Immature natural killer cell (primary cell): Measurements from ENCODE around the gene FOXJ3. TPM values are rescaled to one million over a fixed set of nuclear protein-coding genes. Genes with fewer than 3 reads are reported as not detected.
"Not testable (repeated sequence)": the region's sequence is repeated elsewhere in the genome, so short reads cannot be mapped to it uniquely, and the experiment has no call there.

Source experiments
- DNase-seq, 3 donors: peaks; one replicate each; pipeline ENCODE4 v3.0.0; 2022; ENCODE audit warnings: mixed read lengths in 1 of 3
- H3K27ac Mint-ChIP-seq, 6 donors: one replicate each; pipeline ENCODE4 v1.8.0; 2020; ENCODE audit warnings: mixed read lengths in 6 of 6, mild to moderate bottlenecking in 5 of 6, inconsistent platforms in 4 of 6, moderate library complexity in 3 of 6
- H3K27me3 Mint-ChIP-seq, 3 donors: one replicate each; pipeline ENCODE4 v1.8.0; 2020 to 2021; ENCODE audit warnings: low read depth in 3 of 3, mild to moderate bottlenecking in 3 of 3, mixed read lengths in 3 of 3, moderate library complexity in 3 of 3, inconsistent platforms in 1 of 3
- H3K36me3 Mint-ChIP-seq, 3 donors: one replicate each; pipeline ENCODE4 v1.8.0; 2020; ENCODE audit warnings: mixed read lengths in 3 of 3, inconsistent platforms in 2 of 3, mild to moderate bottlenecking in 2 of 3
- H3K4me1 Mint-ChIP-seq, 2 donors: one replicate each; pipeline ENCODE4 v1.8.0; 2020; ENCODE audit warnings: inconsistent platforms in 2 of 2, mild to moderate bottlenecking in 2 of 2, mixed read lengths in 2 of 2, moderate library complexity in 1 of 2
- H3K4me3 Mint-ChIP-seq, 5 donors: one replicate each; pipeline ENCODE4 v1.8.0; 2020; ENCODE audit warnings: mild to moderate bottlenecking in 5 of 5, mixed read lengths in 5 of 5, inconsistent platforms in 3 of 5, moderate library complexity in 3 of 5
- H3K9me3 Mint-ChIP-seq, 6 donors: one replicate each; pipeline ENCODE4 v1.8.0; 2020; ENCODE audit warnings: mild to moderate bottlenecking in 6 of 6, mixed read lengths in 6 of 6, inconsistent platforms in 4 of 6, moderate library complexity in 3 of 6
- polyA plus RNA-seq, 3 donors: library from polyadenylated mRNA; unstranded; fragments of 300-500 nt; fragmentation: Illumina TruSeq; gene quantifications; one replicate each; pipeline ENCODE4 v1.2.3, GENCODE V29; 2021

Gene FOXJ3
- polyA plus RNA-seq, 3 donors from 2014 or later, result 16.3 to 32.3 (median 24.5) TPM

GRCh38 chr1:42206930-42207329 lies 128.1 kb downstream of the FOXJ3 start:
- DNase-seq, H3K27me3 Mint-ChIP-seq: not testable (repeated sequence)
- H3K4me3 Mint-ChIP-seq, result peak overlapping the region in 1 of 5 donors; percentile 24
- H3K27ac Mint-ChIP-seq, result peak overlapping the region in 1 of 6 donors; percentile 43
- peaks cover 3 to 18% (median 11%) of the 10 kb centered on the region in 6 donors for H3K9me3 Mint-ChIP-seq
- peaks cover 29 to 41% (median 32%) of the 10 kb centered on the region in 3 donors for H3K36me3 Mint-ChIP-seq
- peaks cover 46 to 71% of the 10 kb centered on the region in 2 donors for H3K4me1 Mint-ChIP-seq

GRCh38 chr1:42206164-42206563 lies 128.9 kb downstream of the FOXJ3 start:
- no peak for DNase-seq
- Mint-ChIP-seq H3K9me3 (peaks cover 3 to 20% (median 13%) of the 10 kb centered on the region in 6 donors), H3K27ac (peak overlapping the region in 1 of 6 donors; percentile 63), H3K4me3 (no peak overlapping the region), H3K4me1 (peaks cover 42 to 64% of the 10 kb centered on the region in 2 donors), H3K27me3 (peaks cover 0 to 4% (median 0%) of the 10 kb centered on the region in 3 donors), H3K36me3 (peaks cover 33 to 44% (median 37%) of the 10 kb centered on the region in 3 donors)

- H3K27ac Mint-ChIP-seq, result no peak overlapping the region
- no peak overlapping the region for H3K4me3 Mint-ChIP-seq
- no peak for DNase-seq
- peaks cover 43 to 53% (median 52%) of the 10 kb centered on the region in 3 donors for H3K36me3 Mint-ChIP-seq
- peaks cover 0 to 7% (median 0%) of the 10 kb centered on the region in 3 donors for H3K27me3 Mint-ChIP-seq
- H3K4me1 Mint-ChIP-seq, result peaks cover 10 to 25% of the 10 kb centered on the region in 2 donors
- H3K9me3 Mint-ChIP-seq, result peaks cover 3 to 20% (median 13%) of the 10 kb centered on the region in 6 donors
These were observed 133.0 kb downstream of the FOXJ3 start for GRCh38 chr1:42201986-42202385.

GRCh38 chr1:42198251-42198650 lies 136.8 kb downstream of the FOXJ3 start:
- Mint-ChIP-seq H3K4me1 (peaks cover 0 to 11% of the 10 kb centered on the region in 2 donors), H3K27me3 (peaks cover 0 to 4% (median 0%) of the 10 kb centered on the region in 3 donors), H3K36me3 (peaks cover 30 to 65% (median 37%) of the 10 kb centered on the region in 3 donors), H3K4me3 (no peak overlapping the region), H3K27ac (peak overlapping the region in 1 of 6 donors; percentile 53), H3K9me3 (peaks cover 1 to 15% (median 13%) of the 10 kb centered on the region in 6 donors)
- DNase-seq, result no peak

GRCh38 chr1:42195841-42196240 lies 139.2 kb downstream of the FOXJ3 start:
- Mint-ChIP-seq H3K27ac (no peak overlapping the region), H3K9me3 (no peaks in the 10 kb centered on the region), H3K27me3 (peaks cover 0 to 8% (median 0%) of the 10 kb centered on the region in 3 donors), H3K4me3 (no peak overlapping the region), H3K36me3 (peaks cover 14 to 56% (median 24%) of the 10 kb centered on the region in 3 donors), H3K4me1 (peaks cover 17 to 35% of the 10 kb centered on the region in 2 donors)
- no peak for DNase-seq

- no peak for DNase-seq
- H3K36me3 Mint-ChIP-seq, result peaks cover 15 to 63% (median 16%) of the 10 kb centered on the region in 3 donors
- no peaks in the 10 kb centered on the region for H3K9me3 Mint-ChIP-seq
- H3K4me1 Mint-ChIP-seq, result peaks cover 19 to 37% of the 10 kb centered on the region in 2 donors
- peak overlapping the region in 2 of 6 donors; percentile 6 to 30 for H3K27ac Mint-ChIP-seq
- H3K27me3 Mint-ChIP-seq, result peaks cover 0 to 10% (median 0%) of the 10 kb centered on the region in 3 donors
- peak overlapping the region in 4 of 5 donors; percentile 18 to 57 (median 36) for H3K4me3 Mint-ChIP-seq
These were observed 142.9 kb downstream of the FOXJ3 start for GRCh38 chr1:42192106-42192505.

- Mint-ChIP-seq H3K27ac (peak overlapping the region in 3 of 6 donors; percentile 26 to 60 (median 30)), H3K4me3 (peak overlapping the region in 4 of 5 donors; percentile 30 to 57 (median 50)), H3K4me1 (peaks cover 19 to 37% of the 10 kb centered on the region in 2 donors)
These were observed 143.7 kb downstream of the FOXJ3 start for GRCh38 chr1:42191319-42191718.

GRCh38 chr1:42189931-42190853 lies 144.8 kb downstream of the FOXJ3 start:
- H3K27ac Mint-ChIP-seq, result peak overlapping the region in 1 of 6 donors; percentile 36
- peaks cover 19 to 37% of the 10 kb centered on the region in 2 donors for H3K4me1 Mint-ChIP-seq

More at GRCh38 chr1:42191319-42191718, 143.7 kb downstream of the FOXJ3 start:
- peaks cover 17 to 59% (median 18%) of the 10 kb centered on the region in 3 donors for H3K36me3 Mint-ChIP-seq
- no peak for DNase-seq
- H3K27me3 Mint-ChIP-seq, result peaks cover 0 to 10% (median 0%) of the 10 kb centered on the region in 3 donors
- H3K9me3 Mint-ChIP-seq, result no peaks in the 10 kb centered on the region

GRCh38 chr1:42186152-42186551 lies 148.9 kb downstream of the FOXJ3 start:
- DNase-seq, result no peak
- Mint-ChIP-seq H3K9me3 (no peaks in the 10 kb centered on the region), H3K36me3 (peaks cover 14 to 47% (median 27%) of the 10 kb centered on the region in 3 donors), H3K27me3 (peaks cover 0 to 12% (median 0%) of the 10 kb centered on the region in 3 donors), H3K4me3 (no peak overlapping the region), H3K4me1 (peaks cover 7 to 12% of the 10 kb centered on the region in 2 donors), H3K27ac (peak overlapping the region in 1 of 6 donors; percentile 53)

More at GRCh38 chr1:42189931-42190853, 144.8 kb downstream of the FOXJ3 start:
- Mint-ChIP-seq H3K9me3 (no peaks in the 10 kb centered on the region), H3K27me3 (peaks cover 0 to 10% (median 0%) of the 10 kb centered on the region in 3 donors), H3K36me3 (peaks cover 19 to 62% (median 23%) of the 10 kb centered on the region in 3 donors), H3K4me3 (no peak overlapping the region)
- no peak for DNase-seq

- Mint-ChIP-seq H3K4me1 (peaks cover 7 to 14% of the 10 kb centered on the region in 2 donors), H3K36me3 (peaks cover 15 to 42% (median 19%) of the 10 kb centered on the region in 3 donors), H3K27me3 (peaks cover 0 to 9% (median 0%) of the 10 kb centered on the region in 3 donors), H3K4me3 (no peak overlapping the region), H3K27ac (peak overlapping the region in 1 of 6 donors; percentile 39), H3K9me3 (no peaks in the 10 kb centered on the region)
- DNase-seq, result no peak
These were observed 150.4 kb downstream of the FOXJ3 start for GRCh38 chr1:42184616-42185015.

- H3K4me3 Mint-ChIP-seq, result no peak overlapping the region
- H3K9me3 Mint-ChIP-seq, result no peaks in the 10 kb centered on the region
- H3K27me3 Mint-ChIP-seq, result peaks cover 0 to 9% (median 0%) of the 10 kb centered on the region in 3 donors
- peaks cover 19 to 38% (median 19%) of the 10 kb centered on the region in 3 donors for H3K36me3 Mint-ChIP-seq
- no peak for DNase-seq
- H3K27ac Mint-ChIP-seq, result peak overlapping the region in 1 of 6 donors; percentile 55
- H3K4me1 Mint-ChIP-seq, result peaks cover 7 to 14% of the 10 kb centered on the region in 2 donors
These were observed 151.1 kb downstream of the FOXJ3 start for GRCh38 chr1:42183957-42184268.

- Mint-ChIP-seq H3K4me3 (no peak overlapping the region), H3K4me1 (peaks cover 7 to 14% of the 10 kb centered on the region in 2 donors), H3K27me3 (peaks cover 0 to 9% (median 0%) of the 10 kb centered on the region in 3 donors), H3K36me3 (peaks cover 19 to 38% (median 19%) of the 10 kb centered on the region in 3 donors), H3K27ac (peak overlapping the region in 1 of 6 donors; percentile 55), H3K9me3 (no peaks in the 10 kb centered on the region)
- no peak for DNase-seq
These were observed 151.7 kb downstream of the FOXJ3 start for GRCh38 chr1:42183210-42183956.

- peaks cover 0 to 5% (median 0%) of the 10 kb centered on the region in 3 donors for H3K27me3 Mint-ChIP-seq
- H3K4me1 Mint-ChIP-seq, result peaks cover 7 to 14% of the 10 kb centered on the region in 2 donors
- H3K36me3 Mint-ChIP-seq, result peaks cover 14 to 28% (median 15%) of the 10 kb centered on the region in 3 donors
- H3K4me3 Mint-ChIP-seq, result no peak overlapping the region
- H3K9me3 Mint-ChIP-seq, result no peaks in the 10 kb centered on the region
- peak overlapping the region in 2 of 6 donors; percentile 30 to 72 for H3K27ac Mint-ChIP-seq
- no peak for DNase-seq
These were observed 153.3 kb downstream of the FOXJ3 start for GRCh38 chr1:42181687-42182086.
